Activated CD4-positive, alpha-beta memory T cell treated with anti-CD3 and anti-CD28 coated beads for 36 hours (primary cell): ENCODE measurements around the gene TMEM63C. TPM values are rescaled to one million over a fixed set of nuclear protein-coding genes. Genes with fewer than 3 reads are reported as not detected.

ENCODE experiments used
- CTCF ChIA-PET: fragments of 350-600 bp; sonication (Branson Sonifier 250); formaldehyde crosslinking; loops from one replicate; lab custom pipeline; 2021; ENCODE audit warnings: antibody characterized with exemption, inconsistent platforms; lab: Charles Lee
- POLR2A ChIA-PET: fragments of 350-600 bp; sonication (Branson Sonifier 250); formaldehyde crosslinking; loops from one replicate; lab custom pipeline; 2021; ENCODE audit warnings: antibody characterized with exemption; lab: Charles Lee
- DNase-seq: peaks from one replicate; pipeline ENCODE4 v3.0.0-alpha.2; 2020
- H3K27ac Mint-ChIP-seq: one replicate; pipeline ENCODE4 v1.8.0; 2021; ENCODE audit warnings: mixed read lengths
- H3K27me3 Mint-ChIP-seq: one replicate; pipeline ENCODE4 v1.8.0; 2021; ENCODE audit warnings: mixed read lengths
- H3K36me3 Mint-ChIP-seq: one replicate; pipeline ENCODE4 v1.8.0; 2021; ENCODE audit warnings: mixed read lengths
- H3K4me1 Mint-ChIP-seq: one replicate; pipeline ENCODE4 v1.8.0; 2021; ENCODE audit warnings: low read depth, mixed read lengths
- H3K4me3 Mint-ChIP-seq: one replicate; pipeline ENCODE4 v1.8.0; 2021; ENCODE audit warnings: mild to moderate bottlenecking, mixed read lengths
- H3K9me3 Mint-ChIP-seq: one replicate; pipeline ENCODE4 v1.8.0; 2021; ENCODE audit warnings: mixed read lengths
- intact Hi-C: fragments of 100-400 bp; cut with micrococcal nuclease; formaldehyde crosslinking; loops from one replicate; pipeline ENCODE4 v1.15.1; 2023
- total RNA-seq, 2 experiments: library from RNA; stranded (reverse); gene quantifications; one replicate each; pipeline ENCODE4 v1.2.3, GENCODE V29; 2021

TMEM63C gene
- total RNA-seq, 2 experiments from 2014 or later = 0.80 to 1.7 TPM

- ChIA-PET POLR2A (no interaction called here), CTCF (interaction anchor here (0.6 to 3.7 kb wide), 3 partner anchors 9 to 49 kb away, joined by 3 to 29 read pairs (median 3); no protein-coding TSS in a partner anchor)
- DNase-seq = no peak
- no peak overlapping the region for H3K27ac Mint-ChIP-seq
- H3K36me3 Mint-ChIP-seq = no peaks in the 10 kb centered on the region
- H3K4me3 Mint-ChIP-seq = no peak overlapping the region
- H3K4me1 Mint-ChIP-seq = peaks cover 16% of the 10 kb centered on the region
- H3K27me3 Mint-ChIP-seq = peaks cover 55% of the 10 kb centered on the region
- intact Hi-C loops = no loop called here
- no peaks in the 10 kb centered on the region for H3K9me3 Mint-ChIP-seq
Observed at GRCh38 chr14:77144412-77145115, 37.0 kb upstream of the TMEM63C start.

DNA sequence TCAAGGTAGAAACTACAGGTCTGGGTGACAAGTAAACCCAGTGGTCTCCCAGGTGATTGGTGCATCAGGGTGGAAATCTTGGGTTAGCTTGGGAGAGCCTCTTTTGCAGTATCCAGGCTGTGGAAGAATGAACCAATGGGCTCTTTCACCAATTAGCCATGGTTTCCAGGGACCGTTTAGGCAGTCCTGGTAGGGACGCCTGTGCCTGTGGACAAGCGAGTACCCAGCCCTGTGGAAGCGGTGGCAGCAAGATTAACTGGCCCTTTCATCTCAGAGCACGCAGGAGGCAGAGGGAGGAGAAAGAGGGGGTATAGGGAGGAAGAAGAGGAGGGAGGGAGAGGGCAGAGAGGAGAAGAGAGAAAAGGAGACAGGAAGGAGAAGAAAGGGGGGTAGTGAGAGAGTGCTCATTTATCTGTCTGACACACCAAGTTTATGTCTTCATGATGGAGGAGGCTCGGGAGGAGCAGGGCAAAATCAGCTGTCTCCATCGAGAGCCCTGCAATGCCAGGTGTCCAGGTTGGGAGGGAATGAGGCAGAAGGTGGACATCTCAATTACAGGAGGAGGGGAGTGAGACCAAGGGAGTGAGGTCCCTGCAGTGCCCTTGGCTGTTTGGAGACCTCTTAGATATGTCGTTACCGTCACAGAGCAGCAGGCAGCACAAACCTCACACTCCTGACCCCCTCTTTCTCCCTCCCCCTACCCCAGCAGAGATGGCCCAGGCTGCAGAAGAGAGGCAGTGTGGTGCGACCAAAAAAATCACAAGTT, 35.4 kb upstream of the TMEM63C start:
- Mint-ChIP-seq H3K4me1 (peaks cover 4% of the 10 kb centered on the region), H3K36me3 (no peaks in the 10 kb centered on the region), H3K4me3 (no peak overlapping the region), H3K27ac (no peak overlapping the region), H3K27me3 (peaks cover 46% of the 10 kb centered on the region), H3K9me3 (no peaks in the 10 kb centered on the region)
- DNase-seq = no peak
- POLR2A ChIA-PET = no interaction called here
- CTCF ChIA-PET = interaction anchor here (1.1 to 1.9 kb wide), 3 partner anchors 10 to 270 kb away, joined by 3 to 6 read pairs (median 4); no protein-coding TSS in a partner anchor
- intact Hi-C loops = no loop called here

- DNase-seq = no peak
- no peaks in the 10 kb centered on the region for H3K4me1 Mint-ChIP-seq
- intact Hi-C loops = no loop called here
- no peaks in the 10 kb centered on the region for H3K36me3 Mint-ChIP-seq
- no peak overlapping the region for H3K4me3 Mint-ChIP-seq
- POLR2A ChIA-PET = no interaction called here
- H3K27me3 Mint-ChIP-seq = peaks cover 37% of the 10 kb centered on the region
- no peaks in the 10 kb centered on the region for H3K9me3 Mint-ChIP-seq
- CTCF ChIA-PET = interaction anchor here (0.7 to 8.0 kb wide), 13 partner anchors 9 to 560 kb away, joined by 3 to 159 read pairs (median 4); partner anchors contain the start of gene CIPC
- no peak overlapping the region for H3K27ac Mint-ChIP-seq
Observed at GRCh38 chr14:77148510-77149231, 32.9 kb upstream of the TMEM63C start.

GRCh38 chr14:77151245-77151644, 30.4 kb upstream of the TMEM63C start:
- no peaks in the 10 kb centered on the region for H3K9me3 Mint-ChIP-seq
- DNase-seq = no peak

DNA sequence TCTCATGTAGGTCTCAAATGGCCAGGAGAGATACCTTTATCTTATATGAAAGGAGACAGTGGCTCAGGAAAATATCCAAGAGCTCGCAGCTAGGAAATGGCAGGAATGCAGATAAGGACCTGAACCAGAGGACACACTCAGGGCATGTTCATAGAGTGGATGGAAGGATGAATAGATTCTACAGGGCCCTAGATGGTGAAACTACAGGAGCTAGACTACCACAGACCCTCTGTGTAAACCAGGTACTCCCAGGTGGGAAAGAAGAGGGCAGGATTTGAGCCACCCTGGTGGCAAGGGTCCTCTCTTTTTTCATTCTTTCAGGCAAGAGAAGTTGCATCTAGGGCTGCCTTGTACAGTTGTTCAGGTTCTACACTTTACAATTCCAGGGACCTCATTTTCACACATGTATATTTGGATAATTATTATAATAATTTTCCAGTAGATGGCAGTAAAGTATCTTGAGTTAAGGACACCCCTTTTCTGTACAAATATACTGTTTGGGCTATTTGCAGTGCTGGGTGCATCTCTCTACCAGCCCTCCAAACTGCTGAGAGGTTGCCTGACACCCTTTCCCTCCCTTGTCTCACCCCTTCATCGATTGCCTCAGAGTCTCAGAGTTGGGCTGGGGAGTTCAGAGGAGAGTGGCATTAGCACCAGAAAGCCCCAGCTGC, 29.5 kb upstream of the TMEM63C start:
- Mint-ChIP-seq H3K27ac (no peak overlapping the region), H3K36me3 (no peaks in the 10 kb centered on the region), H3K4me3 (no peak overlapping the region), H3K9me3 (no peaks in the 10 kb centered on the region), H3K27me3 (peaks cover 31% of the 10 kb centered on the region), H3K4me1 (no peaks in the 10 kb centered on the region)
- intact Hi-C loops = loop anchor here (1.0 to 5.0 kb wide), 3 partner anchors 60 to 305 kb away; partner anchors contain the start of genes AHSA1 and VIPAS39
- CTCF ChIA-PET = interaction anchor here (0.6 to 8.0 kb wide), 30 partner anchors 9 to 1448 kb away, joined by 3 to 159 read pairs (median 4); partner anchors contain the start of genes AHSA1, CIPC, GSTZ1 and POMT2
- POLR2A ChIA-PET = interaction anchor here (0.6 kb wide), 1 partner anchor 76 kb away, joined by 4 read pairs; no protein-coding TSS in a partner anchor
- DNase-seq = no peak

More at GRCh38 chr14:77151245-77151644, 30.4 kb upstream of the TMEM63C start:
- Mint-ChIP-seq H3K27me3 (peaks cover 34% of the 10 kb centered on the region), H3K4me1 (no peaks in the 10 kb centered on the region), H3K4me3 (no peak overlapping the region), H3K27ac (no peak overlapping the region), H3K36me3 (no peaks in the 10 kb centered on the region)
- CTCF ChIA-PET = interaction anchor here (0.5 to 8.0 kb wide), 24 partner anchors 9 to 1449 kb away, joined by 3 to 159 read pairs (median 4); partner anchors contain the start of genes CIPC, GSTZ1, POMT2 and ZDHHC22
- POLR2A ChIA-PET = no interaction called here
- intact Hi-C loops = loop anchor here (5.0 kb wide), 2 partner anchors 61 to 306 kb away; partner anchors contain the start of genes AHSA1 and VIPAS39

- intact Hi-C loops = loop anchor here (5.0 kb wide), 2 partner anchors 58 to 303 kb away; partner anchors contain the start of genes AHSA1 and VIPAS39
- ChIA-PET CTCF (interaction anchor here (0.7 to 8.0 kb wide), 7 partner anchors 11 to 392 kb away, joined by 3 to 159 read pairs (median 8); partner anchors contain the start of genes AHSA1 and ZDHHC22), POLR2A (no interaction called here)
- no peaks in the 10 kb centered on the region for H3K4me1 Mint-ChIP-seq
- DNase-seq = no peak
- no peaks in the 10 kb centered on the region for H3K36me3 Mint-ChIP-seq
- peaks cover 36% of the 10 kb centered on the region for H3K27me3 Mint-ChIP-seq
- H3K9me3 Mint-ChIP-seq = no peaks in the 10 kb centered on the region
- H3K4me3 Mint-ChIP-seq = no peak overlapping the region
- no peak overlapping the region for H3K27ac Mint-ChIP-seq
Observed at GRCh38 chr14:77153802-77154201, 27.8 kb upstream of the TMEM63C start.

GRCh38 chr14:77154421-77154820, 27.2 kb upstream of the TMEM63C start:
- ChIA-PET POLR2A (no interaction called here), CTCF (interaction anchor here (5.0 to 8.0 kb wide), 2 partner anchors 12 to 160 kb away, joined by 29 to 159 read pairs; partner anchors contain the start of gene ZDHHC22)
- Mint-ChIP-seq H3K9me3 (no peaks in the 10 kb centered on the region), H3K27me3 (peaks cover 39% of the 10 kb centered on the region), H3K36me3 (no peaks in the 10 kb centered on the region), H3K4me1 (no peaks in the 10 kb centered on the region), H3K27ac (no peak overlapping the region), H3K4me3 (no peak overlapping the region)
- DNase-seq = no peak
- intact Hi-C loops = loop anchor here (5.0 kb wide), 2 partner anchors 58 to 303 kb away; partner anchors contain the start of genes AHSA1 and VIPAS39

DNA sequence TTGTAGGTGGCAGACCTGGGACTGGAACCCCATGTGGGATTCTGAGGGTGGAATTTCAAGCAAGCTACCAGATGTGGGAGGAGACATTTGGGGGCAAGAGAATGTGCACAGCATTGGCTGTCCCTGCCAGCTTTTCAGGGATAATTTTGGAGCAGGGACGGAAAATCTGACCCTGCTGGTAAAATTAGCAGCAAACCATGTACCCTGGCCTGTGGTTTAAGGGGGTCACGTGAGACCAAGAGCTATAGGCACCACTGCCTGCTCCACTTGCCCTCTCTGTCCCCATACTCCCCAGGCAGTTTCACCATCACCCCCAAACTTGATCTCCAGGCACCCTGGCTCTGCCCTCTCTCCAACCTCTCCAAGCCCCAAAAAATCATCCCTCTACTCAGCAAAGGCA, 26.5 kb upstream of the TMEM63C start:
- peaks cover 39% of the 10 kb centered on the region for H3K27me3 Mint-ChIP-seq
- no peak overlapping the region for H3K4me3 Mint-ChIP-seq
- H3K9me3 Mint-ChIP-seq = no peaks in the 10 kb centered on the region
- H3K27ac Mint-ChIP-seq = no peak overlapping the region
- no peaks in the 10 kb centered on the region for H3K4me1 Mint-ChIP-seq
- no peak for DNase-seq
- CTCF ChIA-PET = interaction anchor here (0.6 to 8.0 kb wide), 4 partner anchors 13 to 286 kb away, joined by 3 to 159 read pairs (median 16); partner anchors contain the start of gene ZDHHC22
- H3K36me3 Mint-ChIP-seq = no peaks in the 10 kb centered on the region
- POLR2A ChIA-PET = no interaction called here
- intact Hi-C loops = no loop called here

DNA sequence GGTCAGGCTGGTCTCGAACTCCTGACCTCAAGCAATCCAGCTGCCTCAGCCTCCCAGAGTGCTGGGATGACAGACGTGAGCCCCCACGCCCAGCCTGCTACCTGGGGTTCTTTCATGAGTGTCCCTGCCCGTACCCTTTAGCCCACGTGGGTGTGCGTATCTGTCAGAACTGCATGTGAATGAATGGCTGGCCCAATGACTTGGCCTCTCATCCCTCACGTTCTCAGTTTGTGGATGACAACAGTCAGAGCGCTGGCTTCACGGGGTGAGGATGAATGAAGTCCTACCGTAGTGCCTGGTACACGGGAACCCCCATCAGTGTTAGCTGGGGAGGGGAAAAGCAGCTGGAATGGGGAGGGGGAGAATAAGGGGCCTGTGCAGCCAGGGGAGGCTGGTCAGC, 23.9 kb upstream of the TMEM63C start:
- peaks cover 36% of the 10 kb centered on the region for H3K27me3 Mint-ChIP-seq
- H3K27ac Mint-ChIP-seq = no peak overlapping the region
- POLR2A ChIA-PET = no interaction called here
- H3K4me1 Mint-ChIP-seq = no peaks in the 10 kb centered on the region
- H3K36me3 Mint-ChIP-seq = no peaks in the 10 kb centered on the region
- intact Hi-C loops = no loop called here
- no peak overlapping the region for H3K4me3 Mint-ChIP-seq
- CTCF ChIA-PET = no interaction called here
- DNase-seq = no peak
- no peaks in the 10 kb centered on the region for H3K9me3 Mint-ChIP-seq

- Mint-ChIP-seq H3K9me3 (no peaks in the 10 kb centered on the region), H3K36me3 (no peaks in the 10 kb centered on the region), H3K27ac (no peak overlapping the region), H3K4me3 (no peak overlapping the region), H3K4me1 (no peaks in the 10 kb centered on the region), H3K27me3 (peaks cover 33% of the 10 kb centered on the region)
- DNase-seq = no peak
- CTCF ChIA-PET = interaction anchor here (1.4 kb wide), 1 partner anchor 158 kb away, joined by 3 read pairs; no protein-coding TSS in a partner anchor
- POLR2A ChIA-PET = no interaction called here
- intact Hi-C loops = no loop called here
Observed at GRCh38 chr14:77158175-77158881, 23.3 kb upstream of the TMEM63C start.
